Measurements from ENCODE around the gene DNAH7.
A peak's percentile ranks its signal among the peaks of the same experiment; 100 is the strongest.
"Not testable (repeated sequence)": the region's sequence is repeated elsewhere in the genome, so short reads cannot be mapped to it uniquely, and the experiment has no call there.

DNAH7 gene

DNA sequence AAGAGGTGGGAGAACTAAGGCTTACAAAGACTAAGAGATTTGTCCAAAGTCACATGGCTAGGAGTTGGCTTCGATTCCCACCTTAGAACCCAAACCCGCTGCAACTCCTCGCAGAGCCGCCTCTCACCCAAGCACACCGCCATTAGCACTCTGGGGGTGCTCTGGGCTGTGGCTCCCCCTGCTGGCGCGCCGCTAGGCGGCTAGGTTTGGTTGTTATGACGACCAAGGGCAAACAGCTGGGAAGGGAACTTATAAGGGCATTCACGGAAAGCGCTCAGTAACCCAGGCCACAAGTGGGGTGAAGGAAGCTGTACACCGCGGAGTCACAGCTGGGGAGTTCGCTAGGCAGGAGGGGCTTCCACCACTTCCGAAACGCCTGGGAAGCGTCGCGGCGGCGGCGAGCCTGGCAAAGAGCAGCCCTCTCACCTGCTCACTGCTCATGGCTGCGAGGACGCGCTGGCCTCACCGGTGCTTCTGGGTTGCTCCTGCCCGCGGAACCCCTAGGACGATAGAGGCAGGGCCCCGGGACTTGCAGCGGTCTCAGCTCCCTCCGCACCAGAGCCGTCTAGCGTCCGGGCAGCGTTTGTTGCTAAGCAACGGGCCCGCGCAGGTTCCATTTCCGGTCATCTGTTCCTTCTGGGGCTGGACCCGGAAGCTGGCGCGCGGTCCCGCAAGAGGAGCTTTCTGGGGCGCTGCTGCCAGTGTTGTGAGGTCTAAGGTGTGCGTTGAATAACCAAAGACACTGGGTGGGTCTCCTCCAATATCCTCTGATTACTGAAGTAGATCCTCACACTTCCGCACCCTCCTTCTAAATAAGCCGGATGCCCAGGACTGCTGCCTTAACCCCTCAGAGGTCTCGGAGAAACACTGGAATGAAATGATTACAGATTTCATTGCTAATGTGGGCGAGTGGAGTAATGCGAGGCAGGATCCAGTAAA lies at the start of gene DNAH7:
Gene DNAH7, minus strand, starts transcription at position 567 of the 939 bp plus-strand sequence. Its CDS starts 126 bp downstream, at position 441.
- DNase-seq (ENCODE audit: low read depth) = peak; percentile 78

- no peak for DNase-seq (ENCODE audit: low read depth)
Observed at GRCh38 chr2:196117214-196117705, 48.6 kb upstream of the DNAH7 start.

GRCh38 chr2:196113061-196113974 lies 44.7 kb upstream of the DNAH7 start:
- DNase-seq (ENCODE audit: low read depth) = no peak

GRCh38 chr2:196112418-196113034 lies 43.9 kb upstream of the DNAH7 start:
- no peak for DNase-seq (ENCODE audit: low read depth)

GRCh38 chr2:196108604-196109003 lies 40.0 kb upstream of the DNAH7 start:
- DNase-seq (ENCODE audit: low read depth) = no peak

DNA sequence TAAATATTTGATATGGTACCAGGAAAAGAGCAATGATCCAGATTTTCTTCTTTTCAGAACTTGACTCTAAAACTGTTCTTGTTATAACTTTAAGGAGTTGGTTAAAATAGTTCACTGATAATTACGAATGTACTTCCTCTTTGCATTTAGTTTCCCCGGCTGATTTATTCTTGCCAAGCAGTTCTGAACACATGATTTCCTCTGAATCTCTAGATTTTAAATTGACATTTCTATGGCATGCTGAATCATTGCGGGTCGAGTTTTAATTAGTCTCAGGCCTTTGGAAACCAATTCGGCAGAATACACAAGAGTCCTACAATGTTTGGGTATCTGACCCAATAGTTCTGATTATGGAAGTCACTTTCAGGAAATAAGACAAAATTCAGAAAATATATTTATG lies 37.3 kb upstream of the DNAH7 start:
- DNase-seq (ENCODE audit: low read depth) = no peak

DNA sequence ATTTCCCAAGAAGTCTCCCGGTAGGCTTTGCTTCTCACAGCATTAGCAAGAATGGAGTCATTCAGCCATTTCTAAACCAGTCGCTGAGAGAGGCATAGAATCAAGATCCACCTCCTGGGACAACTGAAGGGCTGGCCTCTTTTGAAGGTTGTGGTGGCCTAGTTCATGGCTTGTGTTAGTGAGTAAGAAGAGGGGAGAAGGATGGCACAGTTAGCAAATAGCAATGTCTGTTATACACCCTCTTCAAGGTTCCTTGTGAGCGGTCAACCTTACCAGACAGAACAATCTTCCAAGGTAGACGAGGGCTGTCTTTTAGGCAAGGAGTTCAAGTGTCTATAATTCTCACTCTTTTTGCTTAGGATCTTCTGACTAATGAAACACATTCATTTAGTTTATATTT lies 35.4 kb upstream of the DNAH7 start:
- no peak for DNase-seq (ENCODE audit: low read depth)

- no peak for DNase-seq (ENCODE audit: low read depth)
Observed at GRCh38 chr2:196103626-196104025, 35.0 kb upstream of the DNAH7 start.

DNA sequence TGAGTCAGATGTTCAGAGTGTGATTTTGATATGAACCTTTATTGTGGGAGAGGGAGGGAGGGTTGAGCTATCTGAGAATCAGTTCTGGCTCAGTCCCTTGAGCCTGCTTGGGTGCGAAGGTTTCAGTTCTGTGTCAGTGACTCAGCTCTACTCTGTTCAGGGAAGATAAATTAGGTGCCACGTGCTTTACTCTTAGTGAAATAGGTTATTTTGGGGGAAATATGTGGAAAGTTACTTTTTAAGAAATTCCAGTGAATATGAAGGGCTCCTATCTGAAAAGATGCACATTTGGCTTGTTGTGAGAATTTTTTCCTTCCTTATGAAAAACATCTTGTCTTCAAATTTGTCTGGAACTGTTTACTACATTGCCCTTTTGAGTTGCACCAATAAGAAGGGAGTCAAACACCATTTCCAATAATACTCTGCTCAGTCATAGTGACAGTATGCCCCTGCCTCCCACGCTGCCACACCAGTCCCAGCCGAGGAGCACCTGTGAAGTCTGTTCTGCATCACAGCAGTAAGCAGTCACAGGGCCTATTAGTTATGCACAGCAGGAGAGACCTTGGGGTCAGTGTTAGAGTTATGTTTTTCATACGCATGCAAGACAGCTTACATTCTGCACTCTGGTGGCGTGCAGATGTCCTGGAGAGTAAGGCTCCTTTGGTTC lies 32.8 kb upstream of the DNAH7 start:
- DNase-seq (ENCODE audit: low read depth) = no peak

- no peak for DNase-seq (ENCODE audit: low read depth)
Observed at GRCh38 chr2:196099916-196100315, 31.3 kb upstream of the DNAH7 start.

DNA sequence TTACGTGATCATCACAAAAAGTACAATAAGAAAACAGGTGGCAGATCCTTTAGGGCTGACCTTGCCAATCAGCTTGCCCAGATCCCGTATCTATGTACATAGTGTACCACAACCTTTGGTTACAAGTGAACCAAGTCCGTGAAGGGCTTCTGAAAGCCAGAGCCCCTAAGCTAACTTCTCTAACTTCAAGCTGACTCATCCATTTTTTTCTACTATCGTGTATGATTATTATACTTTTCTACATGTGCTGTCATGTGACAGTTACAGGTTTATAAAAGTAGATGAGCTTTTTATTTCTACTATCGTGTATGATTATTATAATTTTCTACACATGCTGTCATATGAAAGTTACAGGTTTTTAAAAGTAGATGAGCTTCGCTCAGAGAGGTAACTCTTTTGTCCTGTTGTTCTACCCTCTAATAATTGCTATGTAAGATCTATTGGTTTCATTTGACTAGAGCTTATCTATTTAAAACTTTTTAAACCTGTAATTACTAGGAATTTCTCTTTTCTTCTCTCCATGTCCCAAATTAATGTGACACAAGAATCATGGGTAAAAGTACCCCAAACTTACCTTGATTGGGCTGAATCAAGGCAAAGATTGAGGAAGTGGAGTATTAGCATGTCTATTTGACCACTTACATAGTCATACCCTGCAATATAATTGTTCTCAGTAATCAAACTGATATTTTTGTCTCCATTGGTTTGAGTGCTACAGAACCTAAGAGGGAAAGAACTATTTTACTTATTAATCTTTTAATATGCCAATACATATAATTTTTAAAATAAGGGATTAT lies 29.4 kb upstream of the DNAH7 start:
- no peak for DNase-seq (ENCODE audit: low read depth)

GRCh38 chr2:196096982-196097745 lies 28.5 kb upstream of the DNAH7 start:
- no peak for DNase-seq (ENCODE audit: low read depth)

GRCh38 chr2:196096264-196096663 lies 27.6 kb upstream of the DNAH7 start:
- DNase-seq (ENCODE audit: low read depth) = no peak

DNA sequence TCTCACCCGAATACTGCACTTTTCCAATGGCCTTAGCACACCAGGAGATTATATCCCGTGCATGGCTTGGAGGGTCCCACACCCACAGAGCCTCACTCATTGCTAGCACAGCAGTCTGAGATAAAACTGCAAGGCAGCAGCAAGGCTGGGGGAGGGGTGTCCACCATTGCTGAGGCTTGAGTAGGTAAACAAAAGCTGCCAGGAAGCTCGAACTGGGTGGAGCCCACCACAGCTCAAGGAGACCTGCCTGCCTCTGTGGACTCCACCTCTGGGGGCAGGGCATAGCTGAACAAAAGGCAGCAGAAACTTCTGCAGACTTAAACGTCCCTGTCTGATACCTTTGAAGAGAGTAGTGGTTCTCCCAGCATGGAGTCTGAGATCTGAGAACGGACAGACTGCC lies 20.8 kb upstream of the DNAH7 start:
- DNase-seq (ENCODE audit: low read depth) = not testable (repeated sequence)

DNA sequence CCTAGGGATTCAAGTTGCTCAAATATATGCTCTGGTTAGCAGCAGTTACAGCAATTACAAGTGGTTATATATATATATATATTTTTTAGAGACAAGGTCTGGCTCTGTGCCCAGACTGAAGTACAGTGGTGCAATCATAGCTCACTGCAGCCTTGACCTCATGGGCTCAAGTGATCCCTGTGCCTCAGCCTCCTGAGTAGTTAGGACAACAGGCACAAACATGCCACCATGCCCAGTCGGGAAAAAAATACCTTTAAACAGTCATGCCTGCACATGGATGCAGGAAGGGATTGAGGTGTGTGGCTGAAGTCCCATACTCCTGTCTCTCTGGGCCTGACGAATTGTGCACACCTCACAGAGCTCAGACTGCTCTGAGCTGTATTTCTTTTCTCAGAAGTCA lies 19.6 kb upstream of the DNAH7 start:
- no peak for DNase-seq (ENCODE audit: low read depth)

DNA sequence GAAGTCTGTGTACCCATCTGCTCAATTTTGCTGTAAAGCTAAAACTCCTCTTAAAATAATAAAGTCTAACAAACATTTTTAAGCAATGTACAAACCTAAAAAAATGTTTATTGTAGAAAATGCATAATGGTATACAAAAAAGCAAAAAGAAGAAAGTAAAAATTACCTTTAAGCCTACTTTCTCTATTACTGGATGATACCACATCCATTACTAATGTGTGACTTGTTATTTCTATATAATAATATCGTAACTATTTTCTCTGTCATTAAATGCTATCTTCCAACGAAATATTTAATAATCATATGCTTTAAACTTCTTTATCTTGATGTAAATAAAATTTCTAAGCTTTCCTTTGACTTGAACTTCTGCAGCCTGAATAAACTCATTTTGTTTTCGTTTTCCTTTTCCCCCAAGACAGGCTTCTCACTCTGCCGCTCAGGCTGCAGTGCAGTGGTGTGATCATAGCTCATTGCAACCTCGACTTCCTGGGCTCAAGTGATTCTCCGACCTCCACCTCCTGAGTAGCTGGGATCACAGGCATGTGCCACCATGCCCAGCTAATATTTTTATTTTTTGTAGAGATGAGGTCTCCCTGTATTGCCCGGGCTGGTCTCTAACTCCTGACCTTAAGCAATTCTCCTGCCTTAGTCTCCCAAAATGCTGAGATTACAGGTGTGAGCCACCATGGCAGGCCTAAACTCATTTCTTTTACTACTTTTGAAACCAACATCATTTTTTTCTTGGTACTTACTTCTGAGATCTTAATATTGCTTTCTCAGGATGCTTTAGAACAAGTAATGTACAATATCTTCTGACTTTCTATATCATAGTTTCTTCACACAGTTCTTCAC lies 18.1 kb upstream of the DNAH7 start:
- no peak for DNase-seq (ENCODE audit: low read depth)

DNA sequence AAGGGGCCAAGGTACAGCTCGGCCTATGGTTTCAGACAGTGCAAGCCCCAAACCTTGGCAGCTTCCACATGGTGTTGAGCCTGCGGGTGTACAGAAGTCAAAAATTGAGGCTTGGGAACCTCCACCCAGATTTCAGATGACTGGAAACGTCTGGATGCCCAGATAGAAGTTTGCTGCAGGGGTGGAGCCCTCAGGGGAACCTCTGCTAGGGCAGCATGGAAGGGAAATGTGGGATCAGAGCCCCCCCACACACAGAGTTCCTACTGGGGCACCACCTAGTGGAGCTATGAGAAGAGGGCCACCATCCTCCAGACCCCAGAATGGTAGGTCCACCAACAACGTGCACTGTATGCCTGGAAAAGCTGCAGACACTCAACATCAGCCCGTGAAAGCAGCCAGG lies 15.0 kb upstream of the DNAH7 start:
- no peak for DNase-seq (ENCODE audit: low read depth)

DNA sequence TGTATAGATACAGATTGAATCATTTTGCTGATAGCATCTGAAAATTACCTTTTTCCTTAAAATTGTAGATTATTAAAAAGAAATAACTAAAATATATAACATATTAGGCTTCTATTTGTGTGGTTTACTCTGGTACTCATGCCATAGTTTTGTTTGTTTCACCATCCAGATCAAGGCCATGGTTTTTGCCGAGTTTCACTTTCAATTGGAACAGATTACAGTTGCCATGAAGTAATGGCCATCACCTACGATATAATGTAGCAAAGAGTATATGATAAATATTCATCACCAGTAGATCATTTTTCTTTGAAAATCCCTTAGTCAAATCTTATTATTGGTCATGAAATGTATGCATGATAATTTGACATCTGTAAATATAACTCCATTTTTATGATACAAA lies 11.9 kb upstream of the DNAH7 start:
- no peak for DNase-seq (ENCODE audit: low read depth)

DNA sequence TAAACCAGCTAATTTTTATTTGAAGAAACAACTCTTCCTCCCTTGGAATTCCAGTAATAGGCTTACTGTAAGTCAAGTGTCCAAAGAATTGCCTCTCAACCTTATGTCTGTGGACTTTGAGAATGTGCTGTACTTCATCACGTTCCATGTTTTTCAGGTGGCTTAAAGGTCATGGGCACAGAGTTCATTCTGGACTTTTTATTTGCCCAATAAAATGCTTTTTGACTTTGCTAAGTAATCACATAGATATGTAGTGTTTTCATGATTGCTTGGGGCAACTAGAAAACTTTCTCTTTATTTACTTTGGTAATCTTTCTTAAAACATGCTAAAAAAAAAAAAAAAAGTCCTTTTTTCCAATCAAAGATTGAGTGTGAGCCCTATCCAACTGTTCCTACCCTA lies 10.4 kb upstream of the DNAH7 start:
- no peak for DNase-seq (ENCODE audit: low read depth)

Data from stimulated activated CD8-positive, alpha-beta memory T cell treated with anti-CD3 and anti-CD28 coated beads, Interleukin-7, amount 100 ng/mL, for 24 hours (primary cell).